LNCaP clone FGC (cell line): Measurements from ENCODE around the gene TXN.
"Not testable (repeated sequence)": the region's sequence is repeated elsewhere in the genome, so short reads cannot be mapped to it uniquely, and the experiment has no call there.

Experiments
- DNase-seq: peaks from one replicate; pipeline ENCODE4 v3.0.0-alpha.2; 2011; ENCODE audit warnings: low read depth
- H3K4me3 ChIP-seq: 2 replicates; pipeline ENCODE4 v1.5.1; 2011; ENCODE audit warnings: mild to moderate bottlenecking, low read depth, low read length, control low read depth
- TF ChIP-seq, protein P1 (sequence below): IDR thresholded peaks from 2 replicates; pipeline ENCODE4 v1.5.1; 2012; ENCODE audit warnings: mild to moderate bottlenecking; ENCODE audit not compliant: control insufficient read depth, insufficient read depth; ENCODE audit errors: extremely low read depth

The TXN gene

DNA sequence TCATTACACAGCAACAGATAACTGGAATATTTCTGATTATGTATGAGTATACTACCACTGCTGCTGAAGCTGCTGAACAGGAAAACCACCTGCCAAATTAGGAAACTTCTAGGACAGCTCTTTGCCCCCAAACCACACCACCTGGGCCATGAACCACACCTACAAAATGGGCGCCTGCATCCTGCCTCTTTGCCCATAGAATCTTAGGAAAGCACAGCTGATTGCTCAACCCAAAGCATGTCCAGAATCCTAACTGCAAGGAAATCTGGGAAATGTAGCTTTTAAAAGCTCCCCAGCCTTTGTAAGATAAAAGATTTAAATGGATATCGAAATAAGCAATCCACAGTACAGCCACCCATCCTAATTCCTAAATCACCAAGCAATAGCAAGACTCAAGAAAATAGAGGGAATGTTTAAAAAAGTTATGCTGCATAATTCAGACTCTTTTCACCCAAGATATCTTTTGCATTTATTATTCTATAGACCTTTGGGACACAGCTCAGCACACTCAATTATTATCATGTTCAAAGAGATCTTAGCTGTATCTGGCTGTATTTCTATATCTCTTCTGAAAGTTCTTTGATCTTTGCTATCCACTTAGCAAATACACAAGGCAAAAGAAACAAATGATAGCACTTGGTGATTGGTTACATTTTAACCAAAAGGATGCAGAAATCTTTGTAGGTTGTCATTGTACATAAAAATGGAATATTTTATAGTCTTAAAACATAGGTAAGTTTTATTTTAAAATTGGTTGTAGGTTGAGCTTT lies 41.5 kb downstream of the TXN start:
- no peak for DNase-seq
- no peak overlapping the region for H3K4me3 ChIP-seq
- TF ChIP-seq, protein P1, sequence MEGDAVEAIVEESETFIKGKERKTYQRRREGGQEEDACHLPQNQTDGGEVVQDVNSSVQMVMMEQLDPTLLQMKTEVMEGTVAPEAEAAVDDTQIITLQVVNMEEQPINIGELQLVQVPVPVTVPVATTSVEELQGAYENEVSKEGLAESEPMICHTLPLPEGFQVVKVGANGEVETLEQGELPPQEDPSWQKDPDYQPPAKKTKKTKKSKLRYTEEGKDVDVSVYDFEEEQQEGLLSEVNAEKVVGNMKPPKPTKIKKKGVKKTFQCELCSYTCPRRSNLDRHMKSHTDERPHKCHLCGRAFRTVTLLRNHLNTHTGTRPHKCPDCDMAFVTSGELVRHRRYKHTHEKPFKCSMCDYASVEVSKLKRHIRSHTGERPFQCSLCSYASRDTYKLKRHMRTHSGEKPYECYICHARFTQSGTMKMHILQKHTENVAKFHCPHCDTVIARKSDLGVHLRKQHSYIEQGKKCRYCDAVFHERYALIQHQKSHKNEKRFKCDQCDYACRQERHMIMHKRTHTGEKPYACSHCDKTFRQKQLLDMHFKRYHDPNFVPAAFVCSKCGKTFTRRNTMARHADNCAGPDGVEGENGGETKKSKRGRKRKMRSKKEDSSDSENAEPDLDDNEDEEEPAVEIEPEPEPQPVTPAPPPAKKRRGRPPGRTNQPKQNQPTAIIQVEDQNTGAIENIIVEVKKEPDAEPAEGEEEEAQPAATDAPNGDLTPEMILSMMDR: no peak

DNA sequence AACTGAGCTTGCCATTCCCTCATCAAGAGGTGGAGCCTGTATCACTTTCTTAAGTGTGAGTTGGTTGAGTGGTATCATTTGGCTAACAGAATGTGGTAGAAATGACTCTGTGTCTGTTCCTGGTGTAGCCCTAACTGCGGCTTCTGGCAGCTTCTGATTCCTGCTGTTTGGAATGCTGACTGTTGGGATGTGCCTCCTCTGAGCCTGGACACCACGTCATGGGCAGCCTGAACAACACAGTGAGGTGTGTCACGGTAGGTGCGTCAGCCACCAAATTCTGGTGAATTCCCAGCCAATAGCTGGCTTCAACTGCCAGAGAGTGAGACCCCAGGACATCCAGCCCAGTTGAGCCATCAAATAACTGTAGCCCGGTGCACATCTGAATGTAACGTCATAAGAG lies 42.2 kb downstream of the TXN start:
- no peak for DNase-seq
- no peak overlapping the region for H3K4me3 ChIP-seq
- TF ChIP-seq, protein P1: no peak

DNA sequence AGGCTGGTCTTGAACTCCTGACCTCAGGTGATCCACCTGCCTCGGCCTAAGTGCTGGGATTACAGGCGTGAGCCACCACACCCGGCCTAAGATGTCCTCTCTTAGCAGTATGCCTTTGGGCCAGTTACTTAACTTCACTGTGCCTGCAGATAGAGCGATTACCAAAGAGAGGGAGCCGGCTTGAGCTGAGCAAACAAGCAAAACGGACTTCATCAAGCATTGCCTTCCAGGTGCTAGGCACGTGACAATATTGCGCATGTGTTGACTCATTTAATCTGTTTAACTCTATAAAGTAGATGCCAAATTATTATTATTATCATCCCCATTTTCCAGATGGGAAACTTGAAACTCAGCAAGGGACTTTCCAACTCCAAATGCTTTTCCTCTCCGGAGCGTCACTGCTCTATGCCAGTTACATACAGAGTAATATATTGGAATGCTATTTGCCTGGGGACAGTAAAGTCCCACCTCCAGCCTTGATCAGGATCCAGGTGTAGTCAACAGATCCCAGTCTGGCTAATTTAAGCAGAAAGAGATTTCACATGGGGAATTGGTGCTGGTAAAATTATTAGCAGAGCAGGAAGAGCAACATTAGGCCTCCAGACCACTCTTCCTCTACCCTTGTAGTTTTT lies 42.8 kb downstream of the TXN start:
- no peak overlapping the region for H3K4me3 ChIP-seq
- TF ChIP-seq, protein P1: no peak
- no peak for DNase-seq

DNA sequence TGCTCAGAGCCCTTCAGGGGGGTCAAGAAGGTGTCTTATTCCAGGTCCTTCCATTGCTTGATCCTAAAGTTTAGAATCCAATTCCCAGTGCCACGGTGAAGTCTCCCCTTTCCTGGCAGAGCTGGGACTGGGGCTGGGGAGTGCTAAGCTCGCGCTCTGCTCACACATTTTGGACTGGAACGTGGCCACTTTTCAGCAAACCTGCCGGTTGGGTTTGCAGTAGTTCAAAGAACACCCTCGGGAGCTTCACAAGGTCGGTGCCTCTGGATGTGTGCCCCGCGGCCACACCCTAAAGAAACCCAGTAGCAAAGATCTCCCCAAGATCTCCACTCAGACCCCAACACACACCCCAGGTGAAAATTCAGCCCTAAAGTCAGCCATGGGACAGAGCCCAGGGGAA lies 48.3 kb downstream of the TXN start, which contains the start of gene C9orf152:
Gene C9orf152 (minus strand): TSS at position 129 of the 400 bp plus-strand sequence. CDS start 580 bp downstream, outside the sequence.
- DNase-seq: peak; percentile 75
- TF ChIP-seq, protein P1: no peak
- H3K4me3 ChIP-seq: peak within 1 kb of the TSS; percentile 56

DNA sequence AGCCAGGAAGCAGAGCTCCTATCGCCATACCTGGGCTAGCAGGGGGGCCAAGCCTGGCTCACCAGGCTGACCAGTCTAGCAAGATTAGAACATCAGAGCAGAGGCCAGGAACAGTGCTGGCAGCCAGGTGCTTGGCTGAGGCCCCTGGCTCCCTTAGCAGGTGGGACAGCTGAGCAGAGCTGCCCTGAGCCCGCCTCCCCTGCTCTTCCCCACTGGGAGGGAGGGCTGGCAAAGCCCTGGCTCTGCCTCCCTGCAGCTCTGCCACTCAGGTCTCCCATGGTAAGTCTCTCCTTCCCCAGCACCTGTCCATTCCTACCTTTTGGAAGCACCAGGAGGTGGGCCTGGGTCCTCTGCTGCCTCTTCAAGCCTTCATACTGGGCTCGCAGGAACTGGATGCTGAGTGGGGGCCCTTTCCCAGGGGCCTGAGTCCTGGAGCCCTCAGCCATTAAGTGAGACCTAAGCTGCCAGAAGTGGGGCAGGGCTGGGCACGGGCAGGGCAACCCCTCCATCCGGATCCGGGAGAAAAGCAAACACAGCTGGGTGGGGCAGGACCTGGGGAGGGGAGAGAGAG lies 49.2 kb downstream of the TXN start:
- TF ChIP-seq, protein P1: no peak
- peak overlapping the region; percentile 56 for H3K4me3 ChIP-seq
- DNase-seq: peak; percentile 99

DNA sequence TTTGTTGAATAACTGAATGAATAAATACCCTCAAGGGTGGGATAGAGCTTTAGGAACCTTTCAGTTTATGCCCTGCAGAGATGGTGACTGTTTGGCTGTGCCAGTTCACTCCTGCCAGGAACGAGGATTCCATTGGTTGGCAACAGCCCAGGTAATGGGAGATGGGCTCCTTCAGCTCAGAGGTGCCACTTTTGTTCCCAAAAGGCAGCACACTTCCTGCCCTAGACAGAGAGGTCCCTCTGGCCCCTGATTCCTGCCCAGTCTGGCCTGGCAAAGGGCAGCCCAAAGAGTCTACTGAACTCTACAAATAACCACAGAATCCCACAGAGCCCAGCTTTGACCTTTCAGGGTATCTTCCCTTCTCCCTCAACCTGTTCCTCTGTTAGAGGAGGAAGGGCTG lies 49.9 kb downstream of the TXN start:
- TF ChIP-seq, protein P1: no peak
- no peak for DNase-seq
- peak overlapping the region; percentile 56 for H3K4me3 ChIP-seq

DNA sequence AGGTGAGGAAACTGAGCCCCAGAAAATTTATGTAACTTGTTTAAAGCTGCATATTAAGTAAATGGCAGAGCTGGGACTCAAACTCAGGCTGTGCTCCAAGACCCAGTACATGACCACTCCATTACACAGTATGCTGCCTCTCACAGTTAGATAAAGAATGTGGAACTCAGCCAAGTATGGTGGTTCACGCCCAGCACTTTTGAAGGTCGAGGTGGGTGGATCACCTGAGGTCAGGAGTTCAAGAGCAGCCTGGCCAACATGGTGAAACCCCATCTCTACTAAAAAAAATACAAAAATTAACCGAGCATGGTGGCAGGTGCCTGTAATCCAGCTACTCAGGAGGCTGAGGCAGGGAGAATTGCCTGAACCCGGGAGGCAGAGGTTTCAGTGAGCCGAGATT lies 50.7 kb downstream of the TXN start:
- not testable (repeated sequence) for DNase-seq, H3K4me3 ChIP-seq
